Natural killer cell (primary cell): Measurements from ENCODE around the gene CFD. TPM values are rescaled to one million over a fixed set of nuclear protein-coding genes. Genes with fewer than 3 reads are reported as not detected.

Experiments used
- ATAC-seq, 3 donors: fragments of 150-1000 bp in 2 of 3; fragments of 200-7000 bp in 1 of 3; cut with Tn5 transposase; 1 replicate in 1 of 3; 2 replicates in 2 of 3; pipeline ENCODE4 v1.10.0; 2021; ENCODE audit warnings: mild to moderate bottlenecking in 2 of 3, moderate library complexity in 2 of 3
- DNase-seq, 2 donors: peaks; one replicate each; pipeline versions ENCODE4 v3.0.0 to v3.0.0-alpha.2; 2013 to 2021; ENCODE audit warnings: mixed read lengths in 1 of 2
- H3K27ac ChIP-seq: one replicate; pipeline ENCODE4 v1.5.1; 2013; ENCODE audit warnings: mild to moderate bottlenecking, low read length
- H3K27me3 ChIP-seq: one replicate; pipeline ENCODE4 v1.6.1; 2013; ENCODE audit warnings: low read length; ENCODE audit not compliant: control insufficient read depth, insufficient read depth
- H3K36me3 ChIP-seq: one replicate; pipeline ENCODE4 v1.6.1; 2013; ENCODE audit warnings: low read length; ENCODE audit not compliant: control insufficient read depth, insufficient read depth
- H3K4me1 ChIP-seq: one replicate; pipeline ENCODE4 v1.6.1; 2013; ENCODE audit warnings: low read length; ENCODE audit not compliant: control insufficient read depth, insufficient read depth
- H3K4me3 ChIP-seq: one replicate; pipeline ENCODE4 v1.5.1; 2013; ENCODE audit warnings: low read length
- H3K9me3 ChIP-seq: one replicate; pipeline ENCODE4 v1.6.1; 2013; ENCODE audit warnings: low read length; ENCODE audit not compliant: control insufficient read depth, insufficient read depth
- H3K27ac Mint-ChIP-seq, 2 donors: one replicate each; pipeline ENCODE4 v1.8.0; 2022; ENCODE audit warnings: mild to moderate bottlenecking in 2 of 2, mixed read lengths in 2 of 2, moderate library complexity in 1 of 2
- H3K27me3 Mint-ChIP-seq, 2 donors: one replicate each; pipeline ENCODE4 v1.8.0; 2022; ENCODE audit warnings: low read depth in 2 of 2, mixed read lengths in 2 of 2
- H3K36me3 Mint-ChIP-seq: one replicate; pipeline ENCODE4 v1.8.0; 2022; ENCODE audit warnings: mixed read lengths
- H3K4me1 Mint-ChIP-seq, 2 donors: one replicate each; pipeline ENCODE4 v1.8.0; 2022; ENCODE audit warnings: mixed read lengths in 2 of 2
- H3K4me3 Mint-ChIP-seq: one replicate; pipeline ENCODE4 v1.8.0; 2022; ENCODE audit warnings: mild to moderate bottlenecking, moderate library complexity, mixed read lengths
- H3K9me3 Mint-ChIP-seq, 2 donors: one replicate each; pipeline ENCODE4 v1.8.0; 2022; ENCODE audit warnings: mixed read lengths in 2 of 2
- CTCF ChIP-seq: fragments of 200-600 bp; IDR thresholded peaks from one replicate; pipeline ENCODE4 v1.8.0; 2022; ENCODE audit warnings: antibody characterized with exemption
- WGBS: methylation state at CpG from one replicate; pipeline ENCODE4 v1.1.7; 2013; ENCODE audit warnings: missing lambda C conversion rate; ENCODE audit not compliant: insufficient coverage; 5-methylcytosine and 5-hydroxymethylcytosine counted together
- intact Hi-C: fragments of 100-400 bp; cut with micrococcal nuclease; formaldehyde crosslinking; loops from one replicate; pipeline ENCODE4 v1.14.2; 2022
- total RNA-seq, 4 donors: library from RNA; stranded (reverse); fragments of 120-200 nt in 1 of 4; gene quantifications; one replicate each; pipeline versions ENCODE4 v1.2.3 to v1.2.4, GENCODE V29; 2013 to 2022

The CFD gene
- total RNA-seq, 3 donors from 2014 or later (not counting 1 experiment from before 2014, with no cell fraction given), result 2.9 to 47.5 (median 10.4) TPM

- DNase-seq, result no peak
- peak overlapping the region; percentile 86 for H3K4me3 Mint-ChIP-seq
- H3K27ac Mint-ChIP-seq, result peak overlapping the region; percentile 36 to 83
- TF ChIP-seq CTCF, result no peak
- no peaks in the 10 kb centered on the region for H3K36me3 Mint-ChIP-seq
- Histone ChIP-seq H3K27me3 (peaks cover 9% of the 10 kb centered on the region), H3K9me3 (no peaks in the 10 kb centered on the region), H3K36me3 (no peaks in the 10 kb centered on the region), H3K4me1 (peaks cover 54% of the 10 kb centered on the region), H3K27ac (peak overlapping the region; percentile 97), H3K4me3 (peak overlapping the region; percentile 92)
- peak in 1 of 3 donors; percentile 17 for ATAC-seq
- intact Hi-C loops, result no loop called here
- H3K4me1 Mint-ChIP-seq, result peaks cover 12 to 20% of the 10 kb centered on the region in 2 donors
- no peaks in the 10 kb centered on the region for H3K9me3 Mint-ChIP-seq
- WGBS, result 4% methylated on average over 63 of the region's 69 CpGs
- H3K27me3 Mint-ChIP-seq, result peaks cover 0 to 6% of the 10 kb centered on the region in 2 donors
These were observed 53.0 kb downstream of the CFD start for GRCh38 chr19:912181-913079.

Other genes with a start within 250 kb of the CFD start
- gene POLRMT, start 226.1 kb upstream of the CFD start, total RNA-seq, result 10 to 100 TPM; 57.2 to 58.5 (median 57.6) TPM
- under 1 TPM; 0.31 to 0.58 (median 0.41) TPM for gene FGF22, start 219.8 kb upstream of the CFD start, total RNA-seq
- 100 to 1,000 TPM; 119 to 149 (median 146) TPM for gene RNF126, start 196.4 kb upstream of the CFD start, total RNA-seq
- gene FSTL3, start 183.3 kb upstream of the CFD start, total RNA-seq, result 1 to 10 TPM; 1.5 to 1.9 (median 1.5) TPM
- 10 to 100 TPM in 1 of 3 donors, 1 to 10 TPM in 2; 1.5 to 11.7 (median 4.5) TPM for gene PRSS57, start 164.2 kb upstream of the CFD start, total RNA-seq
- 1 to 10 TPM in 1 of 3 donors, under 1 TPM in 1, not detected in 1; 0.59 to 1.0 TPM for gene PALM, start 150.7 kb upstream of the CFD start, total RNA-seq
- gene MISP, start 108.6 kb upstream of the CFD start, total RNA-seq, result not detected
- gene PTBP1, start 62.2 kb upstream of the CFD start, total RNA-seq, result 100 to 1,000 TPM; 302 to 350 (median 345) TPM
- gene PLPPR3, start 37.7 kb upstream of the CFD start, total RNA-seq, result not detected
- gene AZU1, start 31.8 kb upstream of the CFD start, total RNA-seq, result 1 to 10 TPM in 2 of 3 donors, under 1 TPM in 1; 0.87 to 2.5 (median 1.8) TPM
- gene PRTN3, start 18.7 kb upstream of the CFD start, total RNA-seq, result under 1 TPM in 2 of 3 donors, not detected in 1; 0.36 to 0.73 TPM
- 1 to 10 TPM in 2 of 3 donors, not detected in 1; 1.7 to 1.8 TPM for gene ELANE, start 7.4 kb upstream of the CFD start, total RNA-seq
- gene MED16, start 33.5 kb downstream of the CFD start, total RNA-seq, result 10 to 100 TPM; 44.2 to 50.1 (median 44.7) TPM
- not detected for gene RNU6-9, start 33.8 kb downstream of the CFD start, total RNA-seq
- 100 to 1,000 TPM in 1 of 3 donors, 10 to 100 TPM in 2; 88.7 to 106 (median 97.8) TPM for gene R3HDM4, start 53.6 kb downstream of the CFD start, total RNA-seq
- gene KISS1R, start 57.7 kb downstream of the CFD start, total RNA-seq, result under 1 TPM in 1 of 3 donors, not detected in 2; 0.31 TPM
- gene ARID3A, start 66.4 kb downstream of the CFD start, total RNA-seq, result 10 to 100 TPM; 15.9 to 24.6 (median 24.2) TPM
- 10 to 100 TPM; 17.5 to 25.4 (median 22.7) TPM for gene WDR18, start 124.7 kb downstream of the CFD start, total RNA-seq
- gene GRIN3B, start 140.8 kb downstream of the CFD start, total RNA-seq, result under 1 TPM in 2 of 3 donors, not detected in 1; 0.09 to 0.15 TPM
- gene TMEM259, start 161.5 kb downstream of the CFD start, total RNA-seq, result 100 to 1,000 TPM; 310 to 354 (median 317) TPM
- gene RNU6-2, start 161.9 kb downstream of the CFD start, total RNA-seq, result not detected
- 100 to 1,000 TPM; 163 to 276 (median 179) TPM for gene CNN2, start 166.9 kb downstream of the CFD start, total RNA-seq
- gene ABCA7, start 180.4 kb downstream of the CFD start, total RNA-seq, result 100 to 1,000 TPM in 2 of 3 donors, 10 to 100 TPM in 1; 73.3 to 149 (median 121) TPM
- 100 to 1,000 TPM; 535 to 601 (median 560) TPM for gene ARHGAP45, start 207.5 kb downstream of the CFD start, total RNA-seq
- gene POLR2E, start 235.7 kb downstream of the CFD start, total RNA-seq, result 100 to 1,000 TPM in 1 of 3 donors, 10 to 100 TPM in 2; 77.3 to 105 (median 91.6) TPM
- gene GPX4, start 244.3 kb downstream of the CFD start, total RNA-seq, result 100 to 1,000 TPM; 108 to 126 (median 121) TPM